HepG2 (cell line): ENCODE results near the gene SLC12A3. TPM values are rescaled to one million over a fixed set of nuclear protein-coding genes. Genes with fewer than 3 reads are reported as not detected.
A peak's percentile ranks its signal among the peaks of the same experiment; 100 is the strongest.

Experiments used
- ARNT ChIP-seq: fragments of 450-650 bp; IDR thresholded peaks from 2 replicates; pipeline ENCODE4 v1.6.1; 2017
- ASH2L ChIP-seq: fragments of 300-600, 200-600 bp; sonication (generic); IDR thresholded peaks from 2 replicates; pipeline ENCODE4 v1.7.0; 2017; ENCODE audit warnings: low read depth, mild to moderate bottlenecking, moderate library complexity, mixed read lengths, low read length; ENCODE audit not compliant: insufficient read length
- CCDC6 ChIP-seq: sonication (generic); formaldehyde crosslinking; IDR thresholded peaks from 2 replicates; pipeline ENCODE4 v1.8.1; 2022; ENCODE audit warnings: mild to moderate bottlenecking, missing genetic modification reagents, moderate library complexity
- FOXP1 ChIP-seq, 2 experiments: fragments of 450-650 bp in 1 of 2; IDR thresholded peaks; 2 replicates each; pipeline ENCODE4 v1.6.1; 2017 to 2018; ENCODE audit warnings: antibody characterized with exemption in 1 of 2
- GPN1 ChIP-seq: sonication (generic); formaldehyde crosslinking; IDR thresholded peaks from 2 replicates; pipeline ENCODE4 v1.5.1; 2020; ENCODE audit warnings: missing genetic modification reagents, borderline replicate concordance
- HIVEP1 ChIP-seq: sonication (generic); formaldehyde crosslinking; IDR thresholded peaks from 2 replicates; pipeline ENCODE4 v1.4.0; 2020; ENCODE audit warnings: mild to moderate bottlenecking, missing genetic modification reagents
- ISX ChIP-seq: sonication (generic); formaldehyde crosslinking; conservative IDR thresholded peaks from 2 replicates; pipeline ENCODE4 v1.5.0; 2020; ENCODE audit warnings: missing genetic modification reagents
- KLF12 ChIP-seq: sonication (generic); formaldehyde crosslinking; IDR thresholded peaks from 2 replicates; pipeline ENCODE4 v1.4.0; 2020; ENCODE audit warnings: missing genetic modification reagents, borderline replicate concordance
- KMT2A ChIP-seq: sonication (generic); formaldehyde crosslinking; IDR thresholded peaks from 2 replicates; pipeline ENCODE4 v1.4.0; 2020; ENCODE audit warnings: missing genetic modification reagents
- MAFK ChIP-seq, 2 experiments: IDR thresholded peaks in 1 of 2; conservative IDR thresholded peaks in 1 of 2; 2 replicates each; pipeline ENCODE4 v1.6.1; 2011; ENCODE audit warnings: improper control_type of control experiment in 2 of 2, low read length in 2 of 2
- MIXL1 ChIP-seq: IDR thresholded peaks from 2 replicates; pipeline ENCODE4 v1.6.1; 2016
- MTF2 ChIP-seq: sonication (generic); formaldehyde crosslinking; IDR thresholded peaks from 2 replicates; pipeline ENCODE4 v1.5.0; 2020; ENCODE audit warnings: missing genetic modification reagents, borderline replicate concordance
- NBN ChIP-seq: fragments of 450-650 bp; conservative IDR thresholded peaks from 2 replicates; pipeline ENCODE4 v1.6.1; 2017
- NCOA2 ChIP-seq: sonication (generic); formaldehyde crosslinking; IDR thresholded peaks from 2 replicates; pipeline ENCODE4 v1.8.0; 2022; ENCODE audit warnings: inconsistent platforms
- NFIC ChIP-seq: IDR thresholded peaks from 2 replicates; pipeline ENCODE4 v1.6.1; 2012; ENCODE audit warnings: mild to moderate bottlenecking, low read length, inconsistent platforms
- SALL2 ChIP-seq: sonication (generic); formaldehyde crosslinking; IDR thresholded peaks from 2 replicates; pipeline ENCODE4 v1.8.1; 2023; ENCODE audit warnings: mild to moderate bottlenecking, missing genetic modification reagents, inconsistent platforms
- ZBTB1 ChIP-seq: sonication (generic); formaldehyde crosslinking; IDR thresholded peaks from 2 replicates; pipeline ENCODE4 v1.4.0; 2020; ENCODE audit warnings: missing genetic modification reagents, borderline replicate concordance
- ZNF282 ChIP-seq: fragments of 450-650 bp; IDR thresholded peaks from 2 replicates; pipeline ENCODE4 v1.6.1; 2018; ENCODE audit not compliant: partially characterized antibody
- ZNF451 ChIP-seq: sonication (generic); formaldehyde crosslinking; IDR thresholded peaks from 2 replicates; pipeline ENCODE4 v1.5.0; 2020; ENCODE audit warnings: mild to moderate bottlenecking, missing genetic modification reagents
- ZNF484 ChIP-seq: sonication (generic); formaldehyde crosslinking; IDR thresholded peaks from 2 replicates; pipeline ENCODE4 v1.5.1; 2020; ENCODE audit warnings: mild to moderate bottlenecking, low read depth, missing genetic modification reagents, borderline replicate concordance
- ZNF572 ChIP-seq: sonication (generic); formaldehyde crosslinking; IDR thresholded peaks from 2 replicates; pipeline ENCODE4 v1.5.1; 2020; ENCODE audit warnings: mild to moderate bottlenecking, missing genetic modification reagents
- polyA plus RNA-seq, 8 experiments: library from polyadenylated mRNA; depleted of rRNA in 3 of 8; stranded (reverse) in 7 of 8; unstranded in 1 of 8; fragments of >200 nt; fragmentation: Illumina TruSeq in 4 of 8; extraction: Trizol in 4 of 8; gene quantifications; 2 replicates each; pipeline versions ENCODE4 v1.2.1 to v1.2.3, GENCODE V29; 2011 to 2016; ENCODE audit warnings: low read depth in 4 of 8, missing spikeins in 1 of 8, mixed read lengths in 1 of 8; ENCODE audit not compliant: insufficient read depth in 1 of 8
- total RNA-seq, 5 experiments: library from RNA; depleted of rRNA; stranded (reverse); fragments of >200 nt; fragmentation: Illumina TruSeq; extraction: Trizol; gene quantifications; 2 replicates each; pipeline ENCODE4 v1.2.3, GENCODE V29; 2016; ENCODE audit warnings: low read depth in 1 of 5
- TF ChIP-seq, protein P1 (sequence below): sonication (generic); formaldehyde crosslinking; IDR thresholded peaks from 2 replicates; pipeline ENCODE4 v1.5.0; 2020; ENCODE audit warnings: missing genetic modification reagents
- TF ChIP-seq, protein P2 (sequence below): sonication (generic); IDR thresholded peaks from 2 replicates; pipeline ENCODE4 v1.6.1; 2016; ENCODE audit warnings: low read depth, borderline replicate concordance
- TF ChIP-seq, protein P3 (sequence below): sonication (generic); formaldehyde crosslinking; IDR thresholded peaks from 2 replicates; pipeline ENCODE4 v1.5.0; 2020; ENCODE audit warnings: missing genetic modification reagents
- TF ChIP-seq, protein P4 (sequence below): sonication (generic); formaldehyde crosslinking; IDR thresholded peaks from 2 replicates; pipeline ENCODE4 v1.9.0; 2021; ENCODE audit warnings: missing genetic modification reagents, borderline replicate concordance

Gene SLC12A3
- total and polyA plus RNA-seq, 2 of the 13 experiments (the other 11 are each of a cell fraction or from before 2014, with no cell fraction given), result 6.2 TPM; not detected in 1

DNA sequence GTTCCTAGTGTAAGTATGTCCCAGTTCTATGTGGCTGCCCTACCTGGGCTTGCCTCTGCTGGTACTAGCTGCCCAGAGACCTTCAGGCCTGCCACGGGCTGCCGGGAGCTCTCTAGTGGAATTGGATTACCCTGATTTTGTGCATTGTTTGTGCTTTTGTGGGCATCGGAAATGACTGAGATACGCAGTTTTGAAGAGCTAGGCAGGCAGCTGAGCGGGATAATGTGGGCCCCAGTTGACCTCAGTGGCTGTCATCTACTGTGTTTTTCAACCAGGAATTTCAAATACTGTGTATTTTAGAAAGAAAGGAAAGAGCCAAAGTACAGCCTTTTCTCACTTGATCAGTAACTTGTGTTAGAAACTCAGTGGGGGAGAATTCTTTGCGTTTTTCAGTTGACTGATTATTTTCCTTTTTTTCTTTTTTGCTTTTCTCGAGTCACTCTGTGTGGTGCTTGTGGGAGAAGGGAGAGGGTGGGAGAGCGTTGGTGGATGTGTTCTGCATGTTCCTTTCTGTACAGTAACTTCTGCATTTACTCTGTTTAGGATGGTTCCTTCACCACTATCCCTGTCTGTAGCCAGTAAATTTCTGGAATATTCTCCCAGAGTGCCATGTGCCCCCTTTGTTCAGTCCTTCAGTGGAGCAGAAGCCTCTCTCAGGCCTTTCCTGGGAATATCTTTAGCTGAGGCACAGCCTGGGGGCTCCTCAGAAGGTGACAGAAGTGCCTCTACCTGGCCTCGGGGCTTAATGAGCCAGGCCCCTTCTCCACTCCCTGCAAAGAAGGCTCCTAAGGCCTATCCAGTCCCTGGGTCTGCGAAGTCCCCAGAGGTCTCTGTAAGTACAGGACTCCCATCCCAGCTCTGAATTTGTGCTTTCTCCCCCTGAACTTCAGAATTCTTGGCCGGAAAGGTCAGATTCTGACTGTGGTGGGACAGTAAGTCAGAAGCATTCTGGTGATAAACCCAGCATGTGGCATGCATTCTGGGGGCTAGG, 15.0 kb upstream of the SLC12A3 start (continued):
- TF ChIP-seq, protein P1, sequence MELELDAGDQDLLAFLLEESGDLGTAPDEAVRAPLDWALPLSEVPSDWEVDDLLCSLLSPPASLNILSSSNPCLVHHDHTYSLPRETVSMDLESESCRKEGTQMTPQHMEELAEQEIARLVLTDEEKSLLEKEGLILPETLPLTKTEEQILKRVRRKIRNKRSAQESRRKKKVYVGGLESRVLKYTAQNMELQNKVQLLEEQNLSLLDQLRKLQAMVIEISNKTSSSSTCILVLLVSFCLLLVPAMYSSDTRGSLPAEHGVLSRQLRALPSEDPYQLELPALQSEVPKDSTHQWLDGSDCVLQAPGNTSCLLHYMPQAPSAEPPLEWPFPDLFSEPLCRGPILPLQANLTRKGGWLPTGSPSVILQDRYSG (CRISPR knock-in tag), result no peak
- TF ChIP-seq, protein P2, sequence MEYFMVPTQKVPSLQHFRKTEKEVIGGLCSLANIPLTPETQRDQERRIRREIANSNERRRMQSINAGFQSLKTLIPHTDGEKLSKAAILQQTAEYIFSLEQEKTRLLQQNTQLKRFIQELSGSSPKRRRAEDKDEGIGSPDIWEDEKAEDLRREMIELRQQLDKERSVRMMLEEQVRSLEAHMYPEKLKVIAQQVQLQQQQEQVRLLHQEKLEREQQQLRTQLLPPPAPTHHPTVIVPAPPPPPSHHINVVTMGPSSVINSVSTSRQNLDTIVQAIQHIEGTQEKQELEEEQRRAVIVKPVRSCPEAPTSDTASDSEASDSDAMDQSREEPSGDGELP, result peak; percentile 72; the same call in 1 of the 2 replicates
- peak; percentile 51; the same call in 1 of the 2 replicates for TF ChIP-seq NCOA2
- no peak; the same call in 1 of the 2 replicates for TF ChIP-seq MIXL1 (CRISPR knock-in tag)
- no peak for TF ChIP-seq ZNF282
- TF ChIP-seq MTF2 (CRISPR knock-in tag), result no peak
- TF ChIP-seq ZNF572, result 0 out of 2 replicates have a peak, but pooled peaks have one; percentile 72
- no peak for TF ChIP-seq FOXP1 (IDR thresholded peaks at IDR 0.05)
- peak; percentile 46; the same call in 1 of the 2 replicates for TF ChIP-seq FOXP1 (CRISPR knock-in tag; IDR thresholded peaks at IDR 0.05)
- no peak; the same call in 1 of the 2 replicates for TF ChIP-seq NFIC
- TF ChIP-seq SALL2 (CRISPR knock-in tag), result no peak
- TF ChIP-seq ZBTB1 (CRISPR knock-in tag), result no peak
- no peak for TF ChIP-seq KMT2A
- no peak for TF ChIP-seq NBN
- TF ChIP-seq CCDC6 (CRISPR knock-in tag), result no peak
- TF ChIP-seq, protein P3, sequence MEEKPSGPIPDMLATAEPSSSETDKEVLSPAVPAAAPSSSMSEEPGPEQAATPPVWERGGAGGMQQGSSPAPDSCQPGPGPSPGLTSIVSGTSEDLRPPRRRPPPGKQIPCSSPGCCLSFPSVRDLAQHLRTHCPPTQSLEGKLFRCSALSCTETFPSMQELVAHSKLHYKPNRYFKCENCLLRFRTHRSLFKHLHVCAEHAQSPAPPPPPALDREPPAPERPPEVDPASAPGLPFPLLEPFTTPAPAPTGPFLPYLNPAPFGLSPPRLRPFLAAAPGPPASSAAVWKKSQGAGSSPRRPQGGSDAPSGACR, result no peak
- TF ChIP-seq ISX (CRISPR knock-in tag), result no peak; the same call in 1 of the 2 replicates
- TF ChIP-seq MAFK (conservative IDR thresholded peaks at IDR 0.05 in 1 of 2, IDR thresholded peaks at IDR 0.05 in 1 of 2; ENCODE audit: low read length in 2 of 2), result peak in 1 of 2 experiments; percentile 26; a peak in 1 of 4 replicates
- TF ChIP-seq HIVEP1 (CRISPR knock-in tag), result no peak
- TF ChIP-seq ASH2L, result peak; percentile 86
- TF ChIP-seq, protein P4, sequence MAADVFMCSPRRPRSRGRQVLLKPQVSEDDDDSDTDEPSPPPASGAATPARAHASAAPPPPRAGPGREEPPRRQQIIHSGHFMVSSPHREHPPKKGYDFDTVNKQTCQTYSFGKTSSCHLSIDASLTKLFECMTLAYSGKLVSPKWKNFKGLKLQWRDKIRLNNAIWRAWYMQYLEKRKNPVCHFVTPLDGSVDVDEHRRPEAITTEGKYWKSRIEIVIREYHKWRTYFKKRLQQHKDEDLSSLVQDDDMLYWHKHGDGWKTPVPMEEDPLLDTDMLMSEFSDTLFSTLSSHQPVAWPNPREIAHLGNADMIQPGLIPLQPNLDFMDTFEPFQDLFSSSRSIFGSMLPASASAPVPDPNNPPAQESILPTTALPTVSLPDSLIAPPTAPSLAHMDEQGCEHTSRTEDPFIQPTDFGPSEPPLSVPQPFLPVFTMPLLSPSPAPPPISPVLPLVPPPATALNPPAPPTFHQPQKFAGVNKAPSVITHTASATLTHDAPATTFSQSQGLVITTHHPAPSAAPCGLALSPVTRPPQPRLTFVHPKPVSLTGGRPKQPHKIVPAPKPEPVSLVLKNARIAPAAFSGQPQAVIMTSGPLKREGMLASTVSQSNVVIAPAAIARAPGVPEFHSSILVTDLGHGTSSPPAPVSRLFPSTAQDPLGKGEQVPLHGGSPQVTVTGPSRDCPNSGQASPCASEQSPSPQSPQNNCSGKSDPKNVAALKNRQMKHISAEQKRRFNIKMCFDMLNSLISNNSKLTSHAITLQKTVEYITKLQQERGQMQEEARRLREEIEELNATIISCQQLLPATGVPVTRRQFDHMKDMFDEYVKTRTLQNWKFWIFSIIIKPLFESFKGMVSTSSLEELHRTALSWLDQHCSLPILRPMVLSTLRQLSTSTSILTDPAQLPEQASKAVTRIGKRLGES (CRISPR knock-in tag), result no peak
- peak; percentile 15; the same call in 1 of the 2 replicates for TF ChIP-seq ZNF451 (CRISPR knock-in tag)
- TF ChIP-seq ZNF484, result no peak
- no peak for TF ChIP-seq GPN1
- TF ChIP-seq KLF12, result 0 out of 2 replicates have a peak, but pooled peaks have one; percentile 49
- TF ChIP-seq ARNT, result no peak
